B cell (primary cell): ENCODE measurements around the gene SLC22A12. TPM values are rescaled to one million over a fixed set of nuclear protein-coding genes. Genes with fewer than 3 reads are reported as not detected.

ENCODE experiments used
- ATAC-seq: fragments of 200-7000 bp; cut with Tn5 transposase; one replicate; pipeline ENCODE4 v1.10.0; 2021; ENCODE audit warnings: low read depth, mild to moderate bottlenecking, moderate number of reproducible peaks, moderate library complexity
- CTCF ChIA-PET: fragments of 350-600 bp; sonication (Branson Sonifier 250); formaldehyde crosslinking; loops from one replicate; lab custom pipeline; 2021; ENCODE audit warnings: antibody characterized with exemption, inconsistent platforms; lab: Charles Lee
- POLR2A ChIA-PET: fragments of 350-600 bp; sonication (Branson Sonifier 250); formaldehyde crosslinking; loops from one replicate; lab custom pipeline; 2021; ENCODE audit warnings: antibody characterized with exemption; lab: Charles Lee
- DNase-seq: peaks from one replicate; pipeline ENCODE4 v3.0.0; 2013
- H2AFZ ChIP-seq: 2 replicates; pipeline ENCODE4 v1.6.1; 2012; ENCODE audit warnings: mild to moderate bottlenecking, low read depth, low read length; ENCODE audit not compliant: insufficient read depth, poor library complexity, severe bottlenecking
- H3K27ac ChIP-seq, 2 donors: 1 replicate in 1 of 2; 2 replicates in 1 of 2; pipeline ENCODE4 v1.5.1; 2012 to 2013; ENCODE audit warnings: low read length in 2 of 2, mild to moderate bottlenecking in 2 of 2, moderate library complexity in 1 of 2
- H3K27me3 ChIP-seq, 4 experiments: fragments of 200-600 bp in 1 of 4; sonication (generic) in 1 of 4; replicated peaks in 1 of 4; 1 replicate in 2 of 4; 2 replicates in 2 of 4; pipeline versions ENCODE4 v1.6.1 to v1.7.0; 2013 to 2016; ENCODE audit warnings: low read length in 3 of 4, mild to moderate bottlenecking in 2 of 4, mixed read lengths in 1 of 4, moderate library complexity in 1 of 4; ENCODE audit not compliant: insufficient read depth in 4 of 4, control insufficient read depth in 3 of 4; ENCODE audit errors: control extremely low read depth in 1 of 4
- H3K36me3 ChIP-seq, 2 experiments: replicated peaks in 1 of 2; 1 replicate in 1 of 2; 2 replicates in 1 of 2; pipeline versions ENCODE4 v1.6.1 to v1.7.1; 2013; ENCODE audit warnings: low read length in 1 of 2; ENCODE audit not compliant: insufficient read depth in 2 of 2, control insufficient read depth in 1 of 2; ENCODE audit errors: control extremely low read depth in 1 of 2, extremely low read depth in 1 of 2
- H3K4me1 ChIP-seq, 2 donors: fragments of 200-600 bp in 1 of 2; sonication (generic) in 1 of 2; 1 replicate in 1 of 2; 2 replicates in 1 of 2; pipeline versions ENCODE4 v1.5.1 to v1.6.1; 2013 to 2017; ENCODE audit warnings: low read length in 2 of 2; ENCODE audit not compliant: control insufficient read depth in 2 of 2, insufficient read depth in 2 of 2
- H3K4me2 ChIP-seq: replicated peaks from 2 replicates; pipeline ENCODE3; 2012; ENCODE audit warnings: mild to moderate bottlenecking, low read depth, low read length; ENCODE audit not compliant: poor library complexity, severe bottlenecking
- H3K4me3 ChIP-seq, 5 experiments: fragments of 200-600 bp in 1 of 5; sonication (generic) in 1 of 5; 1 replicate in 3 of 5; 2 replicates in 2 of 5; pipeline versions ENCODE4 v1.5.1 to v1.7.0; 2011 to 2016; ENCODE audit warnings: low read length in 4 of 5, mild to moderate bottlenecking in 4 of 5, low read depth in 2 of 5, control low read depth in 1 of 5, moderate library complexity in 1 of 5; ENCODE audit not compliant: insufficient read depth in 1 of 5; ENCODE audit errors: control extremely low read depth in 1 of 5, extremely low read depth in 1 of 5
- H3K79me2 ChIP-seq: fragments of 200-600 bp; sonication (generic); one replicate; pipeline ENCODE4 v1.6.0; 2016; ENCODE audit warnings: low read length; ENCODE audit not compliant: control insufficient read depth, insufficient read depth
- H3K9ac ChIP-seq: fragments of 200-600 bp; sonication (generic); 2 replicates; pipeline ENCODE4 v1.6.1; 2017; ENCODE audit warnings: mild to moderate bottlenecking, low read length, moderate library complexity
- H3K9me3 ChIP-seq, 3 donors: one replicate each; pipeline versions ENCODE4 v1.6.1 to v1.7.1; 2013; ENCODE audit warnings: low read length in 2 of 3; ENCODE audit not compliant: control insufficient read depth in 2 of 3, insufficient read depth in 1 of 3; ENCODE audit errors: control extremely low read depth in 1 of 3
- H4K20me1 ChIP-seq: 2 replicates; pipeline ENCODE4 v1.6.0; 2012; ENCODE audit warnings: mild to moderate bottlenecking, low read length; ENCODE audit not compliant: insufficient read depth, control insufficient read depth, poor library complexity, severe bottlenecking
- H3K27ac Mint-ChIP-seq: one replicate; pipeline ENCODE4 v1.8.0; 2021; ENCODE audit warnings: mixed read lengths
- H3K27me3 Mint-ChIP-seq: one replicate; pipeline ENCODE4 v1.8.0; 2021; ENCODE audit warnings: mixed read lengths
- H3K4me1 Mint-ChIP-seq: one replicate; pipeline ENCODE4 v1.8.0; 2021; ENCODE audit warnings: mixed read lengths
- H3K4me3 Mint-ChIP-seq: one replicate; pipeline ENCODE4 v1.8.0; 2021; ENCODE audit warnings: mixed read lengths
- H3K9me3 Mint-ChIP-seq: one replicate; pipeline ENCODE4 v1.8.0; 2022; ENCODE audit warnings: mixed read lengths; ENCODE audit not compliant: insufficient read depth
- CTCF ChIP-seq: fragments of 200-600 bp; IDR thresholded peaks from one replicate; pipeline ENCODE4 v1.8.0; 2022; ENCODE audit warnings: antibody characterized with exemption, mild to moderate bottlenecking
- EZH2 ChIP-seq: IDR thresholded peaks from 2 replicates; pipeline ENCODE4 v1.6.1; 2012; ENCODE audit warnings: borderline replicate concordance, low read depth, mild to moderate bottlenecking, moderate library complexity, low read length; ENCODE audit not compliant: insufficient read depth, poor library complexity, severe bottlenecking
- WGBS: methylation state at CpG from one replicate; pipeline ENCODE4 v1.1.5; 2013; ENCODE audit warnings: missing lambda C conversion rate; ENCODE audit not compliant: insufficient coverage; 5-methylcytosine and 5-hydroxymethylcytosine counted together
- intact Hi-C: fragments of 100-400 bp; cut with micrococcal nuclease; formaldehyde crosslinking; loops from one replicate; pipeline ENCODE4 v1.10.0; 2022
- polyA plus RNA-seq: library from polyadenylated mRNA; depleted of rRNA; stranded (reverse); fragments of >200 nt; gene quantifications from 2 replicates; pipeline ENCODE4 v1.2.3, GENCODE V29; 2012
- total RNA-seq, 2 donors: library from RNA; stranded (reverse); fragments of 120-200 nt in 1 of 2; gene quantifications; 1 replicate in 1 of 2; 2 replicates in 1 of 2; pipeline versions ENCODE4 v1.2.3 to v1.2.4, GENCODE V29; 2013 to 2022

The SLC22A12 gene
- total and polyA plus RNA-seq, 2 donors (not counting 1 experiment from before 2014, with no cell fraction given) = not detected

GRCh38 chr11:64641596-64642417 lies 50.8 kb downstream of the SLC22A12 start:
- intact Hi-C loops = no loop called here
- H3K27me3 Mint-ChIP-seq = peaks cover 28% of the 10 kb centered on the region
- Histone ChIP-seq H3K9ac (no peak overlapping the region), H3K27me3 (peaks cover 0 to 71% (median 36%) of the 10 kb centered on the region in 4 experiments), H3K36me3 (no peaks in the 10 kb centered on the region), H3K9me3 (peaks cover 0 to 10% (median 0%) of the 10 kb centered on the region in 3 donors), H3K79me2 (no peaks in the 10 kb centered on the region), H3K4me1 (peaks cover 38 to 48% of the 10 kb centered on the region in 2 donors), H3K4me2 (peak overlapping the region; percentile 66), H2AFZ (peak overlapping the region; percentile 28), H3K4me3 (no peak overlapping the region), H4K20me1 (no peaks in the 10 kb centered on the region), H3K27ac (no peak overlapping the region)
- CTCF ChIA-PET = no interaction called here
- no peak for ATAC-seq
- H3K4me1 Mint-ChIP-seq = peaks cover 15% of the 10 kb centered on the region
- DNase-seq = peak; percentile 35
- no peaks in the 10 kb centered on the region for H3K9me3 Mint-ChIP-seq
- POLR2A ChIA-PET = no interaction called here
- H3K4me3 Mint-ChIP-seq = no peak overlapping the region
- TF ChIP-seq CTCF (no peak), EZH2 (peak; percentile 8)
- WGBS = 59% methylated on average over 11 of the region's 11 CpGs
- H3K27ac Mint-ChIP-seq = no peak overlapping the region

GRCh38 chr11:64642418-64642735 lies 51.4 kb downstream of the SLC22A12 start:
- peaks cover 0 to 6% (median 0%) of the 10 kb centered on the region in 3 donors for H3K9me3 ChIP-seq
- ChIA-PET POLR2A (no interaction called here), CTCF (no interaction called here)
- peak overlapping the region; percentile 28 for H2AFZ ChIP-seq
- ATAC-seq = no peak
- Mint-ChIP-seq H3K27me3 (peaks cover 31% of the 10 kb centered on the region), H3K4me1 (peaks cover 15% of the 10 kb centered on the region), H3K9me3 (no peaks in the 10 kb centered on the region), H3K27ac (no peak overlapping the region), H3K4me3 (no peak overlapping the region)
- H3K36me3 ChIP-seq = no peaks in the 10 kb centered on the region
- no peak overlapping the region for H3K9ac ChIP-seq
- H3K4me3 ChIP-seq = no peak overlapping the region
- H3K27me3 ChIP-seq = peaks cover 0 to 65% (median 36%) of the 10 kb centered on the region in 4 experiments
- TF ChIP-seq CTCF (no peak), EZH2 (no peak)
- WGBS = under 1% methylated on average over 30 of the region's 30 CpGs
- H3K4me1 ChIP-seq = peaks cover 33 to 48% of the 10 kb centered on the region in 2 donors
- no peak overlapping the region for H3K27ac ChIP-seq
- no peak for DNase-seq
- H4K20me1 ChIP-seq = no peaks in the 10 kb centered on the region
- no peaks in the 10 kb centered on the region for H3K79me2 ChIP-seq
- H3K4me2 ChIP-seq = peak overlapping the region; percentile 66
- intact Hi-C loops = no loop called here
